ENCODE data around the gene GOLGA3.
"Not testable (repeated sequence)": the region's sequence is repeated elsewhere in the genome, so short reads cannot be mapped to it uniquely, and the experiment has no call there.

GOLGA3 gene

DNA sequence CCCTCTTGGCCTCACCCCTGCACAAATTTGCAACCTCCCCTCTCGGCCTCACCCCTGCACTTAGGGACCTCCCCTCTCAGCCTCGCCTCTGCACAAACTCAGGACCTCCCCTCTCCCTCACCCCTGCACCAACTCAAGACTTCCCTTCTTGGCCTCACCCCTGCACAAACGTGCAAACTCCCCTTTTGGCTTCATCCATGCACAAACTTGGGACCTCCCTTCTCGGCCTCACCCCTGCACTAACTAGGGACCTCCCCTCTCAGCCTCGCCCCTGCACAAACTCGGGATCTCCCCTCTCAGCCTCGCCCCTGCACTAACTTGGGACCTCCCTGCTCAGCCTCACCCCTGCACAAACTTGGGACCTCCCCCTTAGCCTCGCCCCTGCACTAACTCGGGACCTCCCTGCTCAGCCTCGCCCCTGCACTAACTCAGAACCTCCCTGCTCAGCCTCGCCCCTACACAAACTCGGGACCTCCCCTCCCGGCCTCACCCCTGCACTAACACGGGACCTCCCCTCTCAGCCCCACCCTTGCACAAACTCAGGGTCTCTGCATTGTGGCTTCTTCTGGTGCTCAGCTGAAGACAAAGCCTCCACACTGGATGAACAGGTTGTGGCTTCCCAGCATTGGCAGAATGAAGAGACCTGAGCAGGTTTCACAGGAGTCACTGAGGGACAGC lies 11.0 kb upstream of the GOLGA3 start:
- no peaks in the 10 kb centered on the region for H3K27me3 ChIP-seq
- H3K4me1 ChIP-seq, result peaks cover 0 to 3% (median 1%) of the 10 kb centered on the region in 4 donors
- DNase-seq, result no peak
- intact Hi-C loops (cut with DNase I; ENCODE audit: low total_unique reads), result no loop called here
- H3K4me3 ChIP-seq, result no peak overlapping the region
- peaks cover 38 to 61% (median 48%) of the 10 kb centered on the region in 3 donors for H3K36me3 ChIP-seq
- H3K27ac ChIP-seq, result no peak overlapping the region
- no peaks in the 10 kb centered on the region for H3K9me3 ChIP-seq
- TF ChIP-seq, protein P1, sequence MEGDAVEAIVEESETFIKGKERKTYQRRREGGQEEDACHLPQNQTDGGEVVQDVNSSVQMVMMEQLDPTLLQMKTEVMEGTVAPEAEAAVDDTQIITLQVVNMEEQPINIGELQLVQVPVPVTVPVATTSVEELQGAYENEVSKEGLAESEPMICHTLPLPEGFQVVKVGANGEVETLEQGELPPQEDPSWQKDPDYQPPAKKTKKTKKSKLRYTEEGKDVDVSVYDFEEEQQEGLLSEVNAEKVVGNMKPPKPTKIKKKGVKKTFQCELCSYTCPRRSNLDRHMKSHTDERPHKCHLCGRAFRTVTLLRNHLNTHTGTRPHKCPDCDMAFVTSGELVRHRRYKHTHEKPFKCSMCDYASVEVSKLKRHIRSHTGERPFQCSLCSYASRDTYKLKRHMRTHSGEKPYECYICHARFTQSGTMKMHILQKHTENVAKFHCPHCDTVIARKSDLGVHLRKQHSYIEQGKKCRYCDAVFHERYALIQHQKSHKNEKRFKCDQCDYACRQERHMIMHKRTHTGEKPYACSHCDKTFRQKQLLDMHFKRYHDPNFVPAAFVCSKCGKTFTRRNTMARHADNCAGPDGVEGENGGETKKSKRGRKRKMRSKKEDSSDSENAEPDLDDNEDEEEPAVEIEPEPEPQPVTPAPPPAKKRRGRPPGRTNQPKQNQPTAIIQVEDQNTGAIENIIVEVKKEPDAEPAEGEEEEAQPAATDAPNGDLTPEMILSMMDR (IDR thresholded peaks at IDR 0.05), result no peak

GRCh38 chr12:132838410-132839080 lies 9.9 kb upstream of the GOLGA3 start:
- Histone ChIP-seq H3K9me3 (no peaks in the 10 kb centered on the region), H3K4me3 (no peak overlapping the region), H3K4me1 (peaks cover 0 to 3% (median 1%) of the 10 kb centered on the region in 4 donors), H3K27ac (peak overlapping the region in 1 of 2 donors; percentile 11), H3K36me3 (peaks cover 30 to 58% (median 43%) of the 10 kb centered on the region in 3 donors), H3K27me3 (no peaks in the 10 kb centered on the region)
- TF ChIP-seq, protein P1 (IDR thresholded peaks at IDR 0.05), result no peak
- intact Hi-C loops (cut with DNase I; ENCODE audit: low total_unique reads), result no loop called here
- no peak for DNase-seq

DNA sequence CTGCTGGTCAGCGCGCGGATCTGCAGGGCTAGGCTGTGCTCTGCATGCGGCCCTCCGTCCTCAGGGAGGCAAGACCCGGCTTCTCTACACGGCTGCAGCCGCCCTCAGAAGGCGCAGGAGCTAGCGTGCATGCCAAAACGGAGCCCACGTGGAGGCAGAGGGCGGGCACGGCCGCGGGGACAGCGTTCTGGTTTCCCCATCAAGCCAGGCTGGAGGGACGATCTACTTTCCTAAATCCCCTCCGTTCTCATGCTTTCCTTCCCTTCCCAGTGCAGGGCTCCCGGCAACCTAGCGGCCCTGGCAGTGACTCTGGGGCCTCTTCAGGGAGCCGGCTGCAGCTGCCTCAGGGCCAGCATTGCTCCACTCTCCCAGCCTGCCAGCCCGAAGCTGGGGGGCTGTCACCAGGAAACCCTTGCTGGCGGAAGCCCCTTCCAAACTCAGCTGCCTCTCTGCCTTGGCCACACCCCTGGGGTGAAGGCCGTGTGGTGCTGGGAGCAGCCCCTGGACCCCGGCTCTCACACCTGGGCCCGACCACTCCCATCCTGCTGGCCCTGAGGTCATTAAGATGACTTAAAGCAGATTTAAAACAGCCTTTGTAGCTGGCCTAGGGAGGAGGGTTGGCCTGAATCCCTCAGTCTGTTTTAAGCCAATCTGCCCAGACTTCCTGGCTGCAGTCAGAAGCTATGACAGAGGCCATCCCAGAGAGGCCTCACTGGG lies 9.2 kb upstream of the GOLGA3 start:
- Histone ChIP-seq H3K4me3 (no peak overlapping the region), H3K27me3 (no peaks in the 10 kb centered on the region), H3K27ac (peak overlapping the region in 1 of 2 donors; percentile 11), H3K9me3 (no peaks in the 10 kb centered on the region), H3K4me1 (peaks cover 0 to 3% (median 1%) of the 10 kb centered on the region in 4 donors), H3K36me3 (peaks cover 24 to 55% (median 36%) of the 10 kb centered on the region in 3 donors)
- intact Hi-C loops (cut with DNase I; ENCODE audit: low total_unique reads), result no loop called here
- DNase-seq, result no peak
- TF ChIP-seq, protein P1 (IDR thresholded peaks at IDR 0.05), result no peak

GRCh38 chr12:132836795-132837331 lies 8.2 kb upstream of the GOLGA3 start:
- H3K9me3 ChIP-seq, result no peaks in the 10 kb centered on the region
- no peak overlapping the region for H3K27ac ChIP-seq
- H3K4me3 ChIP-seq, result no peak overlapping the region
- no peak for DNase-seq
- TF ChIP-seq, protein P1 (IDR thresholded peaks at IDR 0.05), result no peak
- peaks cover 15 to 50% (median 34%) of the 10 kb centered on the region in 3 donors for H3K36me3 ChIP-seq
- H3K4me1 ChIP-seq, result peaks cover 0 to 3% (median 1%) of the 10 kb centered on the region in 4 donors
- intact Hi-C loops (cut with DNase I; ENCODE audit: low total_unique reads), result no loop called here
- H3K27me3 ChIP-seq, result no peaks in the 10 kb centered on the region

GRCh38 chr12:132836230-132836629 lies 7.6 kb upstream of the GOLGA3 start:
- H3K27me3 ChIP-seq; H3K4me3 ChIP-seq; H3K27ac ChIP-seq; H3K9me3 ChIP-seq; DNase-seq; H3K4me1 ChIP-seq; intact Hi-C loops (cut with DNase I; ENCODE audit: low total_unique reads): not testable (repeated sequence)
- peaks cover 13 to 44% (median 27%) of the 10 kb centered on the region in 3 donors for H3K36me3 ChIP-seq

All from tibial artery (tissue), 4 donors.